ENCODE data around the gene PIK3R1.

Gene PIK3R1

GRCh38 chr5:68333649-68334552, 118.3 kb downstream of the PIK3R1 start:
- DNase-seq: no peak

GRCh38 chr5:68334553-68334886, 119.0 kb downstream of the PIK3R1 start:
- DNase-seq: no peak

GRCh38 chr5:68335075-68335474, 119.5 kb downstream of the PIK3R1 start:
- DNase-seq: no peak

- DNase-seq: no peak
Observed at GRCh38 chr5:68336200-68336599, 120.6 kb downstream of the PIK3R1 start.

GRCh38 chr5:68337235-68337634, 121.7 kb downstream of the PIK3R1 start:
- no peak for DNase-seq

GRCh38 chr5:68339921-68340321, 124.4 kb downstream of the PIK3R1 start:
- no peak for DNase-seq

GRCh38 chr5:68341006-68341405, 125.5 kb downstream of the PIK3R1 start:
- DNase-seq: no peak

GRCh38 chr5:68342693-68343092, 127.1 kb downstream of the PIK3R1 start:
- no peak for DNase-seq

GRCh38 chr5:68343421-68343826, 127.9 kb downstream of the PIK3R1 start:
- no peak for DNase-seq

GRCh38 chr5:68344447-68345111, 129.0 kb downstream of the PIK3R1 start:
- peak; percentile 79 for DNase-seq

- no peak for DNase-seq
Observed at GRCh38 chr5:68345171-68345570, 129.6 kb downstream of the PIK3R1 start.

- DNase-seq: no peak
Observed at GRCh38 chr5:68345582-68345981, 130.0 kb downstream of the PIK3R1 start.

GRCh38 chr5:68347536-68347935, 132.0 kb downstream of the PIK3R1 start:
- no peak for DNase-seq

GRCh38 chr5:68348447-68349222, 133.1 kb downstream of the PIK3R1 start:
- DNase-seq: peak; percentile 1

- DNase-seq: no peak
Observed at GRCh38 chr5:68350176-68350575, 134.6 kb downstream of the PIK3R1 start.

All from NCI-H2029 treated with DMSO at 0.1 percent for 48 hours (cell line).